NCI-H146 treated with DMSO at 0.1 percent for 48 hours (cell line): ENCODE data around the gene COL1A2.

Experiments
- DNase-seq: peaks from one replicate; lab custom pipeline; 2025; ENCODE audit not compliant: unreplicated experiment; lab: John Stamatoyannopoulos, UW

The COL1A2 gene

DNA sequence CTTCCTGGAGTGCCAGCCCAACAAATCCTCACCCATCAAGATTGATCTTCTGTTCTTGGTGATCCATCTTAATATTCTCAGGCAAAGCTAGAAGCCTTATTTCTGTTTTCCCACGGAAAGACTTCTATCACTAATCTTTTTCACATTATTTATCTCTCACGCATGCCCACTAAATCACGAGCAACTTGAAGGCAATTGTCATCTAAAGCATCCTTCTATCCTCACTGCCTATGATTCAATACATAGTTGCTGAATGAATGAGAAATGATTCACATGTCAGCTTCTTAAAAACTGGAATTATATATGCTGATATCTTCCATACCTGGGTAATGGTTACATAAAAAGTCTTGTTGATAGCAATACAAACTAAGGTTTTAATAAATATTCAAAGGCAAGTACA, 12.6 kb upstream of the COL1A2 start:
- DNase-seq, result no peak

- DNase-seq, result no peak
These were observed 11.9 kb upstream of the COL1A2 start for GRCh38 chr7:94382746-94383145.

- no peak for DNase-seq
These were observed 10.4 kb upstream of the COL1A2 start for GRCh38 chr7:94384315-94384714.

GRCh38 chr7:94386416-94386815, 8.3 kb upstream of the COL1A2 start:
- no peak for DNase-seq

- no peak for DNase-seq
These were observed 6.2 kb upstream of the COL1A2 start for GRCh38 chr7:94388540-94388939.

DNA sequence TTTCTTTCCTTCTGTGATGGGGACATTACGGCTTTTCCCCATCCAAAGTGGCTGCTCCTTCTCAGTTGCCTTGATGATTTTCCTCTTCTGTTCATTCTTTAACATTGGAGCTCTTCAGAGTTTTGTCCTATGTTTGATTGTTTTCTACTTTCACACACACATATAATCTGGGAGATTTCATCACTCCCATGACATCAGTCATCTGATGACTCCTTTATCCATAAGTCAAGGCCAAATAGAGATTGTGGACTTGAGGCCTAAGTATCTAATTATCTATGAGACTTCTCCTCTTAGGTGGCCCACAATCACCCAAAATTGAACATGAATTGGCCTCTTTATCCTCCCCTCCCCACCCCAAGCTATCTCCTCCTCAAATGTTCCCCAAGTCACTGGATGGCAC, 5.3 kb upstream of the COL1A2 start:
- DNase-seq, result no peak

- no peak for DNase-seq
These were observed 2.8 kb upstream of the COL1A2 start for GRCh38 chr7:94391726-94392392.

GRCh38 chr7:94392393-94392786, 2.3 kb upstream of the COL1A2 start:
- no peak for DNase-seq

GRCh38 chr7:94393246-94394108, 1.2 kb upstream of the COL1A2 start:
- no peak for DNase-seq

- no peak for DNase-seq
These were observed 622 bp upstream of the COL1A2 start for GRCh38 chr7:94394109-94394436.

GRCh38 chr7:94395141-94396036, 694 bp downstream of the COL1A2 start:
- peak; percentile 64 for DNase-seq

DNA sequence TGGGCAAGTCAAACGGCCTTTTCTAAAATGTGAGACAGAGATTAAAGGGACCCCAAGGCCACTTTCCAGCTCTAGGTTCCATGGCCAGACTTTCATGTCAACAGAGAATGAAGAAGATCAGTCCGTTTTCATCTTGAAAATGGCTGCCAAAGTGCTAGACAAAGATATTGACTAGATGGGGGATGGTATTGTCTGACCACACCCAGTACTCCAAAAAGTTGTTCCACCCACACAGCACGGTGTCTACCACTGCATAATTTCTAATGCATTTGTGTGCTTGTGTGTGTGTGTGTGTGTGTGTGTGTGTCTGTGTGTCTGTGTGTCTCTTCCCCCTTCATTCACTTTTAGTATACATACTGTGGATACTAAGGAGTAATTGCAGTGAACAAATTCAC, 1.3 kb downstream of the COL1A2 start:
- no peak for DNase-seq

DNA sequence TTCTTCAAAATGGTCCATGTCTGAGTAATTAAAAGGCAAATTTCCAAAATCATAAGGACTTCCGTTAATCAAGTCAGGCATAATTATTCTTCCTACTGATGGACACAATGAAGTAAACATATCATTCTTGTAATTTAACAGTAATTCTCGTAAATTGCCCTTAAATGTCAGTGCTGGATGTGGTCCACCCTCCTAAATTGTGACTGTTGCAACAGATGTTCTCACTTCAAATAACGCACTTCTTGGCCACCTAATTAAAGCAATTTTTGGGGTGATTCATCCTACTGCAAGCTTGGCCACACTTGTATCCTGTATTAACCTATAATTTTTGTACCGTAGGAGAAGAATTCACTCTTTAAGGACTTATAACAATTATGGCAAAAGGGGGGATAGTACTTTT, 1.9 kb downstream of the COL1A2 start:
- no peak for DNase-seq

- no peak for DNase-seq
These were observed 3.0 kb downstream of the COL1A2 start for GRCh38 chr7:94397722-94398121.

DNA sequence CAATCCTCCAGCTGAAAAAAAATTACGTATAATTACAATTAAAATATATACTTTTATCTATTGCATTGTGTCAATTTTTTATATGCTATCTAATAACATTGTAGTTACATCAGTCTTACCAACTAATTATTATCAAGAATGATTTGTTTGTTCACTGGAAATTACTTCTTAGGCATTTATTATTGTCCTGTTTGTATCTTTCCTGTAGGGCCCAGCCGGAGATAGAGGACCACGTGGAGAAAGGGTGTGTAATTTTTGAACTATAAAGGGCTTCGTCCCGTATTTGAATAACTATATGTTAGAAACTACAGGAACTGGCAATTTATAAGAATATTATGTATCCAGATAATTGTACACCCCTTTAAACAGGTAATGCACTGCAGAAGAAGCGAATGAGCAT, 4.1 kb downstream of the COL1A2 start:
- no peak for DNase-seq

DNA sequence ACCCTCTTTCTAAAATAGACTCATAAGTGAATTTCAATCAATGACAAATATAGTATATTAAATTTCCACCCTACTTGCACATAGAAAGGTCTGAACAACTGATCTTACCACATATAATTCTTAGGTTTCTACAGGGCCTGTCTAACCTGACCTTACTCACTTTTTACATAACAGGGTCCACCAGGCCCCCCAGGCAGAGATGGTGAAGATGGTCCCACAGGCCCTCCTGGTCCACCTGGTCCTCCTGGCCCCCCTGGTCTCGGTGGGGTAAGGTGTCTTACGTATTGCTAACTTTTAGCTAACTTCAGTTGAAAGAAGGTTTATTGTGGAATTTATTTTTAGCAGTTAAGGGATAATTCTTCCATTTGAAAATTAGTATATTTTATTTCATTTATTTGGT, 5.3 kb downstream of the COL1A2 start:
- no peak for DNase-seq

- no peak for DNase-seq
These were observed 6.1 kb downstream of the COL1A2 start for GRCh38 chr7:94400643-94401427.

GRCh38 chr7:94401428-94401814, 6.7 kb downstream of the COL1A2 start:
- DNase-seq, result no peak

- no peak for DNase-seq
These were observed 8.9 kb downstream of the COL1A2 start for GRCh38 chr7:94403546-94403945.

DNA sequence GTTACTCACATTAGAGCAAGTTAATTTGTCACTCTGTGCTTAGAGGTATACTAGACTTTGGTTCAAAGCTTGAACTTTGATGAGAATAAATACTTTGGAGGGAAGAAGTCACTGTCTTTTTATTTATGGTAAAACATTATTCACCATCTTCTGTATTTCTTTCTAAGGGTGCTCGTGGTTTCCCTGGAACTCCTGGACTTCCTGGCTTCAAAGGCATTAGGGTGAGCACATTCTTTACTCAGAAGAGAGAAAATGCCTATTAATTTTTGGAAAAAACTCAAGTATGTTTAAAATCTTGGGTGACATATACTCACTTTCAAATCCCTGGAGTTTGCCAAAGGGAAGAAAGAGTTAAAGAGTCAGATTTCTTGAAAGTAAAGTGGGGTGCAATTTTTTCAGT, 10.8 kb downstream of the COL1A2 start:
- no peak for DNase-seq

DNA sequence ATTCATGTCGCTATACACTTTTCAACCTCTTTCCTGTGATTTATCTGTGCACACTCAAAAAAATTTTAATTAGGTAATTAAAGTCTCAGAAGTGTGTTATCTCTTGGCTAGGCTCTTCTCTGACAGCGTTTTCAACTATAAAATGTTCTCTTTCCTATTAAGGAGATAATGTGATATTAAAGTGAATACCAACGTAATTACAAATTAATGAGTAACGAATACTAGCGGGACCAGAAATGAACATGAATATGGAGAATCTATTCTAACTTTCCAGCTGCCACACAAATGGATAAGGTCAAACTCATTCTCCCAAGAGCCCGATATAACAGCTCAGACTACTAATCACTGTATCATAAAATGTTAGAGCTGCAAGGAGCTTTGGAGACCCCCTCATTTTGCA, 12.0 kb downstream of the COL1A2 start:
- no peak for DNase-seq
